ENCODE measurements around the gene ALAS1. TPM values are rescaled to one million over a fixed set of nuclear protein-coding genes. Genes with fewer than 3 reads are reported as not detected.
A peak's percentile ranks its signal among the peaks of the same experiment; 100 is the strongest.

Gene ALAS1
- total RNA-seq, 1 experiment from 2014 or later = 53.1 TPM

- Histone ChIP-seq H3K4me1 (peaks cover 4% of the 10 kb centered on the region; the same call in 1 of the 2 replicates), H3K36me3 (ENCODE audit: control insufficient read depth, insufficient read depth, low read length) (peaks cover 3% of the 10 kb centered on the region; the same call in 1 of the 2 replicates), H3K27me3 (replicated peaks; ENCODE audit: control insufficient read depth, insufficient read depth, low read length) (no peaks in the 10 kb centered on the region), H3K9me3 (no peaks in the 10 kb centered on the region), H3K4me3 (ENCODE audit: low read depth, low read length) (no peak overlapping the region)
- Mint-ChIP-seq H3K4me1 (ENCODE audit: low read depth, unreplicated experiment) (no peaks in the 10 kb centered on the region), H3K36me3 (ENCODE audit: insufficient read depth, unreplicated experiment) (peaks cover 16% of the 10 kb centered on the region), H3K4me3 (ENCODE audit: unreplicated experiment) (no peak overlapping the region), H3K9me3 (ENCODE audit: unreplicated experiment) (no peaks in the 10 kb centered on the region), H3K27ac (ENCODE audit: unreplicated experiment) (no peak overlapping the region), H3K27me3 (ENCODE audit: insufficient read depth, unreplicated experiment) (no peaks in the 10 kb centered on the region)
- intact Hi-C loops (cut with micrococcal nuclease; ENCODE audit: unreplicated experiment) = no loop called here
- TF ChIP-seq CTCF (IDR thresholded peaks at IDR 0.05; ENCODE audit: insufficient read depth in 1 of 2, low read depth in 1 of 2, low read length in 1 of 2, severe bottlenecking in 1 of 2, unreplicated experiment in 1 of 2) = no peak
- ChIA-PET CTCF (interaction anchor here (1.4 kb wide), 1 partner anchor 8 kb away, joined by 3 read pairs; no protein-coding TSS in a partner anchor), POLR2A (no interaction called here)
- DNase-seq = no peak
- no TSS peak for BruUV-seq (replicated peaks)
Measured at GRCh38 chr3:52228751-52229291, 30.9 kb downstream of the ALAS1 start.

GRCh38 chr3:52229656-52230055 lies 31.7 kb downstream of the ALAS1 start:
- no TSS peak for BruUV-seq (replicated peaks)
- intact Hi-C loops (cut with micrococcal nuclease; ENCODE audit: unreplicated experiment) = no loop called here
- H3K27me3 Mint-ChIP-seq (ENCODE audit: insufficient read depth, unreplicated experiment) = no peaks in the 10 kb centered on the region

GRCh38 chr3:52230461-52230860 lies 32.5 kb downstream of the ALAS1 start:
- H3K9me3 Mint-ChIP-seq (ENCODE audit: unreplicated experiment) = no peaks in the 10 kb centered on the region
- no peaks in the 10 kb centered on the region for H3K4me1 Mint-ChIP-seq (ENCODE audit: low read depth, unreplicated experiment)
- no peaks in the 10 kb centered on the region for H3K27me3 ChIP-seq (replicated peaks; ENCODE audit: control insufficient read depth, insufficient read depth, low read length)
- H3K4me3 Mint-ChIP-seq (ENCODE audit: unreplicated experiment) = no peak overlapping the region
- POLR2A ChIA-PET = no interaction called here
- peaks cover 4% of the 10 kb centered on the region; the same call in 1 of the 2 replicates for H3K4me1 ChIP-seq
- DNase-seq = no peak
- no peak for TF ChIP-seq CTCF (IDR thresholded peaks at IDR 0.05; ENCODE audit: insufficient read depth in 1 of 2, low read depth in 1 of 2, low read length in 1 of 2, severe bottlenecking in 1 of 2, unreplicated experiment in 1 of 2)
- H3K27ac Mint-ChIP-seq (ENCODE audit: unreplicated experiment) = peak overlapping the region; percentile 13
- CTCF ChIA-PET = interaction anchor here (1.3 to 2.6 kb wide), 3 partner anchors 10 to 109 kb away, joined by 3 to 22 read pairs (median 11); no protein-coding TSS in a partner anchor
- H3K4me3 ChIP-seq (ENCODE audit: low read depth, low read length) = no peak overlapping the region
- peaks cover 3% of the 10 kb centered on the region; the same call in 1 of the 2 replicates for H3K36me3 ChIP-seq (ENCODE audit: control insufficient read depth, insufficient read depth, low read length)
- no TSS peak for BruUV-seq (replicated peaks)
- H3K36me3 Mint-ChIP-seq (ENCODE audit: insufficient read depth, unreplicated experiment) = peaks cover 16% of the 10 kb centered on the region
- H3K27me3 Mint-ChIP-seq (ENCODE audit: insufficient read depth, unreplicated experiment) = no peaks in the 10 kb centered on the region
- H3K9me3 ChIP-seq = no peaks in the 10 kb centered on the region
- intact Hi-C loops (cut with micrococcal nuclease; ENCODE audit: unreplicated experiment) = no loop called here

More at GRCh38 chr3:52229656-52230055, 31.7 kb downstream of the ALAS1 start:
- no peak for TF ChIP-seq CTCF (IDR thresholded peaks at IDR 0.05; ENCODE audit: insufficient read depth in 1 of 2, low read depth in 1 of 2, low read length in 1 of 2, severe bottlenecking in 1 of 2, unreplicated experiment in 1 of 2)
- no peaks in the 10 kb centered on the region for H3K9me3 ChIP-seq
- H3K27me3 ChIP-seq (replicated peaks; ENCODE audit: control insufficient read depth, insufficient read depth, low read length) = no peaks in the 10 kb centered on the region
- ChIA-PET POLR2A (no interaction called here), CTCF (interaction anchor here (1.4 kb wide), 1 partner anchor 9 kb away, joined by 3 read pairs; no protein-coding TSS in a partner anchor)
- Mint-ChIP-seq H3K4me1 (ENCODE audit: low read depth, unreplicated experiment) (no peaks in the 10 kb centered on the region), H3K36me3 (ENCODE audit: insufficient read depth, unreplicated experiment) (peaks cover 16% of the 10 kb centered on the region), H3K4me3 (ENCODE audit: unreplicated experiment) (no peak overlapping the region), H3K27ac (ENCODE audit: unreplicated experiment) (no peak overlapping the region), H3K9me3 (ENCODE audit: unreplicated experiment) (no peaks in the 10 kb centered on the region)
- H3K4me1 ChIP-seq = peaks cover 4% of the 10 kb centered on the region; the same call in 1 of the 2 replicates
- peaks cover 3% of the 10 kb centered on the region; the same call in 1 of the 2 replicates for H3K36me3 ChIP-seq (ENCODE audit: control insufficient read depth, insufficient read depth, low read length)
- H3K4me3 ChIP-seq (ENCODE audit: low read depth, low read length) = no peak overlapping the region
- DNase-seq = no peak

Measured in Caco-2 (cell line).